HG03064 (cell line): Measurements from ENCODE around the gene SUSD1.
"Not testable (repeated sequence)": the region's sequence is repeated elsewhere in the genome, so short reads cannot be mapped to it uniquely, and the experiment has no call there.

Experiments
- ATAC-seq: cut with Tn5 transposase; IDR thresholded peaks from one replicate; pipeline ENCODE4 v1.9.1; 2021; ENCODE audit warnings: low read depth; ENCODE audit not compliant: unreplicated experiment

SUSD1 gene

DNA sequence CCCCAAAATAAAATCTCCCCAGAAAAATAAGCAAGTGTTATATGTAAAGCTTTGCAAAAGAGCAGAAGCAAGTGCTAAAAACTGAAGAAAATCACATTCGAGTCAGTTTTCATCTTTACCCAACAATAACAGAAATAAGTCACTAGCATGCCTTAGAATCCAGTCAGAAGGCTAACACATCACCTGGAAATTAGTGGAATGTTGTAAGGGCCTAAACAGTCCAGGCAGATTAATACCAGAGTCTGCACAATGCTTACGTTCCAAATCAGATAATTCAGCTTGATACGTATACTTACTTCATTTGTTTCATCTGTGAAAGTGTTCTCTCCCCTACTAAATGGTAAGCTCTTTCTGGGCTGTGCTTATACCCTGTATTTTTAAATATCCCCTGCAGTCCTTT is 42.7 kb downstream of the SUSD1 start:
- no peak for ATAC-seq

GRCh38 chr9:112130997-112131396 is 44.1 kb downstream of the SUSD1 start:
- ATAC-seq, result no peak

DNA sequence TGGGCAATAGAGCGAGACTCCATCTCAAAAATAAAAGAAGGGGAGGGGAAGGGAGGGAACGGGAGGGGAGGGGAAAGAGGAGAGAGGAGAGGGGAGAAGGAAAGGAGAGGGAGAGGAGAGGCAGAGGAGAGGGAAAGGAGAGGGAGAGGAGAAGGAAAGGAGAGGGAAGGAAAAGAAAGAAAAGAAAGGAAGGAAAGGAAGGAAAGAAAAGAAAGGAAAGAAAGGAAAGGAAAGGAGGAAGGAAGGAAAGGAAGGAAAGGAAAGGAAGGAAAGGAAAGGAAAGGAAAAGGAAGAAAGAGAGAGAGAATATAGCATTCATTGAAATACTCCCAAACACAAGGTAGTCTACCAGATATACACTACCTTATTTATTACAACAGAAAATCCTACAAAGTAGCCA is 44.8 kb downstream of the SUSD1 start:
- no peak for ATAC-seq

DNA sequence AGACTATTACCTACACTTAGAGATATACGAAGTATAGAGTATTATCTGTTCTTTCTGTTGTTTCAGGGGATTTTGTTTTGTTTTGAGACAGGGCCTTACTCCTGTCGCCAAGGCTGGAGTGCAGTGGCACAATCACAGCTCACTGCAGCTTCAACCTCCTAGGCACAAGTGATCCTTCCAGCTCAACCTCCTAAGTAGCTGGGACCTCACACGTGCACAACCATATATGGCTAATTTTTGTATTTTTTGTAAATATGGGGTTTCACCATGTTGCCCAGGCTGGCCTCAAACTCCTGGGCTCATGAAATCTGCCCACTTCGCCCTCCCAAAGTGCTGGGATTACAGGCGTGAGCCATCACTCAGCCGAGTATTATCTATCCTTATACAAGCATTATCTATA is 45.9 kb downstream of the SUSD1 start:
- ATAC-seq, result no peak

DNA sequence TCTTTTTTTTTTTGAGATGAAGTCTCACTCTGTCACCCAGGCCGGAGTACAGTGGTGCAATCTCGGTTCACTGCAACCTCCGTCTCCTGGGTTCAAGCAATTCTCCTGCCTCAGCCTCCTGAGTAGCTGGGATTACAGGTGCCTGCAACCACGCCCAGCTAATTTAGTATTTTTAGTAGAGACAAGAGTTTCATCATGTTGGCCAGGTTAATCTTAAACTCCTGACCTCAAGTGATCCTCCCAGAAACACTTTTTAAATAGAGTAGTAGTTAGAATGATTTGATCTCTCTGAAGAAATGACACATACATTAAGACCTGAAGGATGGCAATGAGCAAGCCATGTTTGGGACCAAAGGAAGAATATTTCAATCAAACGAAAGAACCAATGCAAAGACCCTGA is 46.7 kb downstream of the SUSD1 start:
- not testable (repeated sequence) for ATAC-seq

- ATAC-seq, result no peak
Measured at GRCh38 chr9:112127281-112127680, 47.8 kb downstream of the SUSD1 start.

DNA sequence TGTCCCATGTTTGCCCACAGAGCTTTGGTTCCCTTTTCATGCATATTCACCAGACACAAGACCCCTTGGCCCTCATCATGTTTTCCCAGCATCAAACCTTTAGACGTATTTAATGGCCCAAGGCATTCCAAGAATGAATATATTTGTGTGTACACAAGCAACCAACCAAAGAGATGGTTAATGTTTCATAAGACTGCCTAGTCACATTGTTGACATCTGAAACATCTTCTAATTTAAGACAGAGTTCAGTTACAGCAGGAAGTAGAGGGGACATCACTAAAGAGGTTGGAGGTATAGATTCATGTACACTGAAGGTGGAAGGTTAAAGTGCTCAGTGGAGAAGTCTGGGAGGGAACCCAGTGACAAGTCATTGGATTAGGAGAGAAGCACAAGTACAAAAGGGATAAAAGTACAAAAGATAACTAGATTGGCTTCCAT is 49.1 kb downstream of the SUSD1 start:
- no peak for ATAC-seq

DNA sequence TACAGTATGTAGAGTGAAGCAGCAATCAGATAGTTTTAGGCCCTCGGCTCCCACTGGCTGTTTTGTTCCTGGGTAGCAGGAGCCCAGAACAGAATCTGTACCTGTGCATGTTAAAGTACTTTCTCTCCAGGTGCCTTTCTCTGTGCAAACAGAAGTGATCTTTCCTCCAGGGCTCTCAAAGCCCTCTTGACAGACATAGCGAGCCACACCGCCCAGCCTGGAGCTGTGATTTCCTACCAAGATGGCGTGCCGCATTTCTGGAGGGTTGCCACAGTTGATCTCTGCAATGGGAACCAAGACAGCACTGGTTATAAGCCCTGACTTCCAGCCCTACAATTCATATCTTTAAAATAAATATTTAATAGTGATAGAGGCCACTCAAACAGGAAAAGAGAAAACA is 50.9 kb downstream of the SUSD1 start:
- ATAC-seq, result no peak

DNA sequence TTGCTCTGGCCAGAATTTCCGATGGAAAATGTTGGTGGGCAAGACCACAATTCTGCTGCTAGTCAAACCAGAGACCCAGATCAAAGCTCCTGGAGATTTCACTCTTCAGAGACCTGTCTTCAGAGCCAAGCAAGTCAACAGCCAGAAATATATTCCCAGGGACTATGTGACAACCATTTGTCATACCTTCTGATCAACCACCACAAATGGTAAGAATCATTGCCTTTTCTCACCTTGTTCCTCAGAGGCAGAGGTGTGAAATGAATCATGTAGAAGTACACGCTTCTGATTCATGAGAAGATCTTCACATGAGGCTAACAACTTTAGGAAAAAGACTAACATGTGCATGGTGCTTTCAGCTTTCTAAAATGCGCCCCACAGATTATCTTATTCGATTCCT is 53.5 kb downstream of the SUSD1 start:
- no peak for ATAC-seq

- ATAC-seq, result no peak
Measured at GRCh38 chr9:112120439-112120925, 54.6 kb downstream of the SUSD1 start.

- ATAC-seq, result no peak
Measured at GRCh38 chr9:112120030-112120341, 55.1 kb downstream of the SUSD1 start.

DNA sequence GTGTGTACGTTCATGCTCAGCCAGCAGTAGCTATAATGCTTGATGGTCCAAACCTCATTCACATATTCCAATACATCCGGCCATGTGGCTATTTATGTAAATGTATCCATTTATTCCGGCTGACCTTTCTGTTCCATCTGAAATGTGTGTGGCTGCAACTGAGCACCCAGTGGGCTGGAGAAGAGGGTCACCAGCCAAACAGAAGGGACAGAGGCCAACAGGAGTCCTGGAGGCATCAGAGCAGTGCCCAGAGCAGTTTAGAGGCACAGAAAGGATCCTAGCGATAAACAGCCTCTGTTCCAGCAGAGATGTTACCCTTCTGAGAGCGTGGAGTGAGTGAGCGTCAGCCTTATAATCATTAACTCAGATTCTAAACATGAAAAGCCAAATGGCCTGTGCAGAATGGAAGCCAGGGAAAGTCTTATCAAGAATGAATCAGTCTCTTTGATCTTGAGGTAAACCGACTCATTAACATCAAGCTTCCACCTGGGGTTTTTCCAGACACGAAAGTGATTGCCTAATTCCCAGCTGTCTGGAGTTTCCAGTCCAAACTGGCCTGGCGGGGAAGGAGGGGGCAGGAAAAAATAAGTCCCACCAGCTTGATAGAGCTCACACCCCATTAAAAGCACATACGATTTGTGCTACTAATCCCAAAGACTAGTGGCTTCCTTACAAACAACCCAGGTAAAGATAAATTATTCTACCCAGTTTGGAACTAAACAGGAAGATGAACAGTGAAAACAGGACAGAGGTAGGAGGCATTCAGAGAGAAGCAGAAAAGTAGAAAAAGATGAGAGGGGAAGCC is 55.7 kb downstream of the SUSD1 start:
- no peak for ATAC-seq

- ATAC-seq, result no peak
Measured at GRCh38 chr9:112118009-112118408, 57.1 kb downstream of the SUSD1 start.

- ATAC-seq, result no peak
Measured at GRCh38 chr9:112115970-112116753, 58.9 kb downstream of the SUSD1 start.

- no peak for ATAC-seq
Measured at GRCh38 chr9:112115109-112115508, 60.0 kb downstream of the SUSD1 start.

GRCh38 chr9:112112941-112113681 is 62.0 kb downstream of the SUSD1 start:
- ATAC-seq, result no peak

GRCh38 chr9:112112519-112112918 is 62.6 kb downstream of the SUSD1 start:
- no peak for ATAC-seq

- ATAC-seq, result no peak
Measured at GRCh38 chr9:112111461-112111860, 63.6 kb downstream of the SUSD1 start.

GRCh38 chr9:112110777-112111113 is 64.4 kb downstream of the SUSD1 start:
- no peak for ATAC-seq

DNA sequence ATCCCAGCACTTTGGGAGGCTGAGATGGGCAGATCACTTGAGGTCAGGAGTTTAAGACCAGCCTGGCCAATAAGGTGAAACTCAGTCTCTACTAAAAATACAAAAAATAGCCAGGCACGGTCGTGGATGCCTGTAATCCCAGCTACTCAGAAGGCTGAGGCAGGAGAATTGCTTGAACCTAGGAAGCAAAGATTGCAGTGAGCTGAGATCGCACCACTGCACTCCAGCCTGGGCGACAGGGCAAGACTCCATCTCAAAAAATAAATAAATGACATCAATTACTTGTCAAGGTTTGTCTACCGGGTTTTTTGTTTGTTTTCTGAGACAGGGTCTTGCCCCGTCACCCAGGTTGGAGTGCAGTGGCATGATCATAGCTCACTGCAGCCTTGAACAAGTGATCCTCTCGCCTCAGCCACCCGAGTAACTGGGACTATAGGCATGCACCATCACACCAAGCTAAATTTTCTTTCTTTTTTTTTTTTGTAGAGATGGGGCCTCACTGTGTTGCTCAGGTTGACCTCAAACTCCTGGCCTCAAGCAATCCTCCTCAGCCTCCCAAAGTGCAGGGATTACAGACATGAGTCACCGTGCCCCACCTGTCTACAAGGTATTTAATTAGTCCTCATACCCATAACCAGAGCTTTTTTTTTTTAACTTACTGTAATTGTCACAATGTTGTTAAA is 64.9 kb downstream of the SUSD1 start:
- no peak for ATAC-seq

DNA sequence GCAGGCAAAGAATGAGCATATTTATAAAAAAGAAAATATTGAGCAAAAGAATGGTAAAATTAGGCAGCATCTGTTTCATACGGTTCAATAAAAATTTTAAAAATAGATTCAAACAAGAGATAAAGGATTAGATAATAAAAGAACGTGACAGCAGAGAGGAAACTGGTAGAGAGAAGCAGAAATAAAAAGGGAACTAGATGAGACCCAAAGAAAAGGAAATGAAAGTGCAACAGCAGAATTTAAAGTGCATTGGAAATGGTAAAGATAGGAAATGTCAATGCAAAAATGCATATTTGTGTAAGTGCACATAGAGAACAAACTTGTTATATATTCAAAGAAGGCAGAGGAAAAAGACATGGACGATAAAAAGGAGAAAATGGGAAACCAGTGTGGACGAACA is 70.2 kb downstream of the SUSD1 start:
- ATAC-seq, result no peak
